ENCODE data around the gene SETD4.

Gene SETD4

GRCh38 chr21:36047139-36047538, 13.2 kb downstream of the SETD4 start:
- no peak for DNase-seq (ENCODE audit: low read depth in 2 of 2)

- DNase-seq (ENCODE audit: low read depth in 2 of 2), result no peak
These were observed 14.3 kb downstream of the SETD4 start for GRCh38 chr21:36045993-36046392.

- no peak for DNase-seq (ENCODE audit: low read depth in 2 of 2)
These were observed 16.3 kb downstream of the SETD4 start for GRCh38 chr21:36044056-36044455.

GRCh38 chr21:36041910-36042309, 18.4 kb downstream of the SETD4 start:
- DNase-seq (ENCODE audit: low read depth in 2 of 2), result no peak

GRCh38 chr21:36040389-36040788, 19.9 kb downstream of the SETD4 start:
- DNase-seq (ENCODE audit: low read depth in 2 of 2), result no peak

- DNase-seq (ENCODE audit: low read depth in 2 of 2), result no peak
These were observed 20.5 kb downstream of the SETD4 start for GRCh38 chr21:36039861-36040260.

- DNase-seq (ENCODE audit: low read depth in 2 of 2), result no peak
These were observed 21.4 kb downstream of the SETD4 start for GRCh38 chr21:36038701-36039497.

GRCh38 chr21:36035381-36035791, 24.9 kb downstream of the SETD4 start:
- no peak for DNase-seq (ENCODE audit: low read depth in 2 of 2)

GRCh38 chr21:36034211-36034913, 26.0 kb downstream of the SETD4 start:
- DNase-seq (ENCODE audit: low read depth in 2 of 2), result no peak

- DNase-seq (ENCODE audit: low read depth in 2 of 2), result no peak
These were observed 27.5 kb downstream of the SETD4 start for GRCh38 chr21:36032647-36033406.

GRCh38 chr21:36030581-36031189, 29.6 kb downstream of the SETD4 start:
- DNase-seq (ENCODE audit: low read depth in 2 of 2), result no peak

- no peak for DNase-seq (ENCODE audit: low read depth in 2 of 2)
These were observed 31.0 kb downstream of the SETD4 start for GRCh38 chr21:36029309-36029708.

- peak; percentile 31 to 46 for DNase-seq (ENCODE audit: low read depth in 2 of 2)
These were observed 31.9 kb downstream of the SETD4 start for GRCh38 chr21:36028127-36029069.

GRCh38 chr21:36027347-36027746, 33.0 kb downstream of the SETD4 start:
- DNase-seq (ENCODE audit: low read depth in 2 of 2), result no peak

GRCh38 chr21:36024782-36025181, 35.5 kb downstream of the SETD4 start:
- no peak for DNase-seq (ENCODE audit: low read depth in 2 of 2)

- DNase-seq (ENCODE audit: low read depth in 2 of 2), result no peak
These were observed 37.2 kb downstream of the SETD4 start for GRCh38 chr21:36023092-36023480.

GRCh38 chr21:36022427-36023091, 37.8 kb downstream of the SETD4 start:
- DNase-seq (ENCODE audit: low read depth in 2 of 2), result no peak

- DNase-seq (ENCODE audit: low read depth in 2 of 2), result no peak
These were observed 39.0 kb downstream of the SETD4 start for GRCh38 chr21:36021251-36021837.

- DNase-seq (ENCODE audit: low read depth in 2 of 2), result no peak
These were observed 45.3 kb downstream of the SETD4 start for GRCh38 chr21:36015045-36015444.

GRCh38 chr21:36010801-36011200, 49.5 kb downstream of the SETD4 start:
- DNase-seq (ENCODE audit: low read depth in 2 of 2), result no peak

Data from stimulated activated CD8-positive, alpha-beta memory T cell treated with anti-CD3 and anti-CD28 coated beads, Interleukin-7, amount 100 ng/mL, for 4 hours (primary cell).